Natural killer cell (primary cell): ENCODE results near the gene DHRS7C. TPM values are rescaled to one million over a fixed set of nuclear protein-coding genes. Genes with fewer than 3 reads are reported as not detected.

Source experiments
- ATAC-seq, 3 donors: fragments of 150-1000 bp in 2 of 3; fragments of 200-7000 bp in 1 of 3; cut with Tn5 transposase; 1 replicate in 1 of 3; 2 replicates in 2 of 3; pipeline ENCODE4 v1.10.0; 2021; ENCODE audit warnings: mild to moderate bottlenecking in 2 of 3, moderate library complexity in 2 of 3
- DNase-seq, 2 donors: peaks; one replicate each; pipeline versions ENCODE4 v3.0.0 to v3.0.0-alpha.2; 2013 to 2021; ENCODE audit warnings: mixed read lengths in 1 of 2
- H3K27ac ChIP-seq: one replicate; pipeline ENCODE4 v1.5.1; 2013; ENCODE audit warnings: mild to moderate bottlenecking, low read length
- H3K27me3 ChIP-seq: one replicate; pipeline ENCODE4 v1.6.1; 2013; ENCODE audit warnings: low read length; ENCODE audit not compliant: control insufficient read depth, insufficient read depth
- H3K36me3 ChIP-seq: one replicate; pipeline ENCODE4 v1.6.1; 2013; ENCODE audit warnings: low read length; ENCODE audit not compliant: control insufficient read depth, insufficient read depth
- H3K4me1 ChIP-seq: one replicate; pipeline ENCODE4 v1.6.1; 2013; ENCODE audit warnings: low read length; ENCODE audit not compliant: control insufficient read depth, insufficient read depth
- H3K4me3 ChIP-seq: one replicate; pipeline ENCODE4 v1.5.1; 2013; ENCODE audit warnings: low read length
- H3K9me3 ChIP-seq: one replicate; pipeline ENCODE4 v1.6.1; 2013; ENCODE audit warnings: low read length; ENCODE audit not compliant: control insufficient read depth, insufficient read depth
- H3K27ac Mint-ChIP-seq, 2 donors: one replicate each; pipeline ENCODE4 v1.8.0; 2022; ENCODE audit warnings: mild to moderate bottlenecking in 2 of 2, mixed read lengths in 2 of 2, moderate library complexity in 1 of 2
- H3K27me3 Mint-ChIP-seq, 2 donors: one replicate each; pipeline ENCODE4 v1.8.0; 2022; ENCODE audit warnings: low read depth in 2 of 2, mixed read lengths in 2 of 2
- H3K36me3 Mint-ChIP-seq: one replicate; pipeline ENCODE4 v1.8.0; 2022; ENCODE audit warnings: mixed read lengths
- H3K4me1 Mint-ChIP-seq, 2 donors: one replicate each; pipeline ENCODE4 v1.8.0; 2022; ENCODE audit warnings: mixed read lengths in 2 of 2
- H3K4me3 Mint-ChIP-seq: one replicate; pipeline ENCODE4 v1.8.0; 2022; ENCODE audit warnings: mild to moderate bottlenecking, moderate library complexity, mixed read lengths
- H3K9me3 Mint-ChIP-seq, 2 donors: one replicate each; pipeline ENCODE4 v1.8.0; 2022; ENCODE audit warnings: mixed read lengths in 2 of 2
- CTCF ChIP-seq: fragments of 200-600 bp; IDR thresholded peaks from one replicate; pipeline ENCODE4 v1.8.0; 2022; ENCODE audit warnings: antibody characterized with exemption
- WGBS: methylation state at CpG from one replicate; pipeline ENCODE4 v1.1.7; 2013; ENCODE audit warnings: missing lambda C conversion rate; ENCODE audit not compliant: insufficient coverage; 5-methylcytosine and 5-hydroxymethylcytosine counted together
- intact Hi-C: fragments of 100-400 bp; cut with micrococcal nuclease; formaldehyde crosslinking; loops from one replicate; pipeline ENCODE4 v1.14.2; 2022
- total RNA-seq, 4 donors: library from RNA; stranded (reverse); fragments of 120-200 nt in 1 of 4; gene quantifications; one replicate each; pipeline versions ENCODE4 v1.2.3 to v1.2.4, GENCODE V29; 2013 to 2022

The DHRS7C gene
- total RNA-seq, 3 donors from 2014 or later (not counting 1 experiment from before 2014, with no cell fraction given) = not detected

GRCh38 chr17:9760266-9760665, 31.1 kb downstream of the DHRS7C start:
- H3K4me3 Mint-ChIP-seq = no peak overlapping the region
- Histone ChIP-seq H3K27ac (no peak overlapping the region), H3K27me3 (no peaks in the 10 kb centered on the region), H3K4me3 (no peak overlapping the region), H3K9me3 (no peaks in the 10 kb centered on the region), H3K36me3 (no peaks in the 10 kb centered on the region), H3K4me1 (no peaks in the 10 kb centered on the region)
- no peaks in the 10 kb centered on the region for H3K9me3 Mint-ChIP-seq
- H3K4me1 Mint-ChIP-seq = no peaks in the 10 kb centered on the region
- intact Hi-C loops = no loop called here
- ATAC-seq = no peak
- peaks cover 11 to 20% of the 10 kb centered on the region in 2 donors for H3K27me3 Mint-ChIP-seq
- WGBS = no CpG with 5 or more reads among the region's 1 CpG
- no peak for TF ChIP-seq CTCF
- DNase-seq = no peak
- H3K36me3 Mint-ChIP-seq = no peaks in the 10 kb centered on the region
- H3K27ac Mint-ChIP-seq = no peak overlapping the region

- H3K27ac Mint-ChIP-seq = no peak overlapping the region
- H3K4me1 Mint-ChIP-seq = no peaks in the 10 kb centered on the region
- intact Hi-C loops = no loop called here
- no peak overlapping the region for H3K4me3 Mint-ChIP-seq
- no peaks in the 10 kb centered on the region for H3K9me3 Mint-ChIP-seq
- TF ChIP-seq CTCF = no peak
- no peak overlapping the region for H3K4me3 ChIP-seq
- H3K27me3 Mint-ChIP-seq = peaks cover 13 to 38% of the 10 kb centered on the region in 2 donors
- no peak for ATAC-seq
- H3K27me3 ChIP-seq = peaks cover 3% of the 10 kb centered on the region
- H3K9me3 ChIP-seq = no peaks in the 10 kb centered on the region
- H3K36me3 ChIP-seq = no peaks in the 10 kb centered on the region
- no peak for DNase-seq
- H3K4me1 ChIP-seq = no peaks in the 10 kb centered on the region
- H3K27ac ChIP-seq = no peak overlapping the region
- H3K36me3 Mint-ChIP-seq = no peaks in the 10 kb centered on the region
- 75% methylated on average over 3 of the region's 3 CpGs for WGBS
These were observed 36.3 kb downstream of the DHRS7C start for GRCh38 chr17:9755083-9755482.

GRCh38 chr17:9750524-9750923, 40.9 kb downstream of the DHRS7C start:
- Histone ChIP-seq H3K27me3 (peaks cover 7% of the 10 kb centered on the region), H3K36me3 (no peaks in the 10 kb centered on the region), H3K4me1 (no peaks in the 10 kb centered on the region), H3K4me3 (no peak overlapping the region), H3K27ac (no peak overlapping the region), H3K9me3 (no peaks in the 10 kb centered on the region)
- DNase-seq (no peak), ATAC-seq (no peak)
- TF ChIP-seq CTCF = no peak
- Mint-ChIP-seq H3K4me1 (no peaks in the 10 kb centered on the region), H3K9me3 (no peaks in the 10 kb centered on the region), H3K27ac (no peak overlapping the region), H3K4me3 (no peak overlapping the region), H3K36me3 (no peaks in the 10 kb centered on the region), H3K27me3 (peaks cover 22 to 73% of the 10 kb centered on the region in 2 donors)
- 50% methylated on average over 9 of the region's 9 CpGs for WGBS
- intact Hi-C loops = no loop called here

GRCh38 chr17:9729735-9730420, 61.5 kb downstream of the DHRS7C start:
- Histone ChIP-seq H3K27ac (no peak overlapping the region), H3K4me1 (no peaks in the 10 kb centered on the region), H3K27me3 (no peaks in the 10 kb centered on the region), H3K36me3 (no peaks in the 10 kb centered on the region), H3K9me3 (no peaks in the 10 kb centered on the region), H3K4me3 (no peak overlapping the region)
- Mint-ChIP-seq H3K36me3 (no peaks in the 10 kb centered on the region), H3K4me1 (no peaks in the 10 kb centered on the region), H3K9me3 (no peaks in the 10 kb centered on the region), H3K27ac (no peak overlapping the region), H3K27me3 (peaks cover 0 to 4% of the 10 kb centered on the region in 2 donors), H3K4me3 (no peak overlapping the region)
- ATAC-seq (no peak), DNase-seq (no peak)
- WGBS = 76% methylated on average over 11 of the region's 11 CpGs
- intact Hi-C loops = no loop called here
- TF ChIP-seq CTCF = no peak
